NCI-H2029 treated with DMSO at 0.1 percent for 48 hours (cell line): ENCODE data around the gene NFU1.

ENCODE experiments used
- DNase-seq: peaks from one replicate; lab custom pipeline; 2025; lab: John Stamatoyannopoulos, UW

Gene NFU1

GRCh38 chr2:69436938-69437750 is at the start of gene NFU1:
NFU1 (minus strand) TSS chr2:69437435; CDS start chr2:69437422, 13 bp downstream.
- peak; percentile 48 for DNase-seq

GRCh38 chr2:69483696-69484095 is 46.5 kb upstream of the NFU1 start:
- DNase-seq: peak; percentile 18

GRCh38 chr2:69483024-69483423 is 45.8 kb upstream of the NFU1 start:
- DNase-seq: no peak

GRCh38 chr2:69482471-69482870 is 45.2 kb upstream of the NFU1 start:
- DNase-seq: no peak

GRCh38 chr2:69481421-69481820 is 44.2 kb upstream of the NFU1 start:
- DNase-seq: no peak

GRCh38 chr2:69477627-69478026 is 40.4 kb upstream of the NFU1 start:
- DNase-seq: no peak

GRCh38 chr2:69474688-69475087 is 37.5 kb upstream of the NFU1 start:
- no peak for DNase-seq

GRCh38 chr2:69471793-69472192 is 34.6 kb upstream of the NFU1 start:
- DNase-seq: no peak

- DNase-seq: no peak
Measured at GRCh38 chr2:69470911-69471310, 33.7 kb upstream of the NFU1 start.

GRCh38 chr2:69469784-69470183 is 32.5 kb upstream of the NFU1 start:
- no peak for DNase-seq

GRCh38 chr2:69469375-69469774 is 32.1 kb upstream of the NFU1 start:
- DNase-seq: no peak

GRCh38 chr2:69466728-69467127 is 29.5 kb upstream of the NFU1 start:
- DNase-seq: no peak

GRCh38 chr2:69465513-69466456 is 28.6 kb upstream of the NFU1 start:
- DNase-seq: no peak

GRCh38 chr2:69464575-69464974 is 27.3 kb upstream of the NFU1 start:
- DNase-seq: no peak

- DNase-seq: no peak
Measured at GRCh38 chr2:69462780-69463179, 25.5 kb upstream of the NFU1 start.

GRCh38 chr2:69461404-69461803 is 24.2 kb upstream of the NFU1 start:
- no peak for DNase-seq

- DNase-seq: no peak
Measured at GRCh38 chr2:69459936-69460335, 22.7 kb upstream of the NFU1 start.

- DNase-seq: no peak
Measured at GRCh38 chr2:69456950-69457445, 19.8 kb upstream of the NFU1 start.

GRCh38 chr2:69456154-69456553 is 18.9 kb upstream of the NFU1 start:
- DNase-seq: no peak

- DNase-seq: no peak
Measured at GRCh38 chr2:69454976-69455375, 17.7 kb upstream of the NFU1 start.

GRCh38 chr2:69453475-69454129 is 16.4 kb upstream of the NFU1 start:
- no peak for DNase-seq

- DNase-seq: no peak
Measured at GRCh38 chr2:69452687-69453086, 15.5 kb upstream of the NFU1 start.
